CD14-positive monocyte (primary cell): ENCODE results near the gene CLIC1. TPM values are rescaled to one million over a fixed set of nuclear protein-coding genes. Genes with fewer than 3 reads are reported as not detected.

Experiments
- DNase-seq, 3 donors: peaks; one replicate each; pipeline ENCODE4 v3.0.0-alpha.2; 2011 to 2022
- H2AFZ ChIP-seq: 2 replicates; pipeline ENCODE4 v1.6.0; 2012; ENCODE audit warnings: mild to moderate bottlenecking, low read depth, low read length, inconsistent platforms; ENCODE audit not compliant: insufficient read depth, poor library complexity, severe bottlenecking
- H3K27ac ChIP-seq, 2 donors: 1 replicate in 1 of 2; 2 replicates in 1 of 2; pipeline ENCODE4 v1.5.1; 2012 to 2013; ENCODE audit warnings: low read length in 2 of 2, control low read depth in 1 of 2, inconsistent platforms in 1 of 2, low read depth in 1 of 2, mild to moderate bottlenecking in 1 of 2
- H3K27me3 ChIP-seq, 2 donors: one replicate each; pipeline versions ENCODE4 v1.6.0 to v1.6.1; 2011 to 2013; ENCODE audit warnings: low read length in 2 of 2; ENCODE audit not compliant: control insufficient read depth in 2 of 2, insufficient read depth in 2 of 2
- H3K36me3 ChIP-seq, 2 donors: replicated peaks in 1 of 2; 1 replicate in 1 of 2; 2 replicates in 1 of 2; pipeline versions ENCODE4 v1.5.1 to v1.6.1; 2012 to 2013; ENCODE audit warnings: low read length in 2 of 2, control low read depth in 1 of 2, inconsistent platforms in 1 of 2, mild to moderate bottlenecking in 1 of 2; ENCODE audit not compliant: insufficient read depth in 2 of 2, control insufficient read depth in 1 of 2
- H3K4me1 ChIP-seq, 2 donors: 1 replicate in 1 of 2; 2 replicates in 1 of 2; pipeline versions ENCODE4 v1.5.1 to v1.6.1; 2012 to 2013; ENCODE audit warnings: low read length in 2 of 2, control low read depth in 1 of 2, inconsistent platforms in 1 of 2, mild to moderate bottlenecking in 1 of 2, moderate library complexity in 1 of 2; ENCODE audit not compliant: insufficient read depth in 2 of 2, control insufficient read depth in 1 of 2
- H3K4me2 ChIP-seq: replicated peaks from 2 replicates; pipeline ENCODE3; 2012; ENCODE audit warnings: low read length, moderate library complexity, mild to moderate bottlenecking; ENCODE audit not compliant: poor library complexity, severe bottlenecking; ENCODE audit errors: extremely low read depth
- H3K4me3 ChIP-seq, 3 experiments: fragments of 200-600 bp in 1 of 3; sonication (generic) in 1 of 3; replicated peaks in 1 of 3; 1 replicate in 2 of 3; 2 replicates in 1 of 3; pipeline ENCODE4 v1.5.1; 2011 to 2013; ENCODE audit warnings: low read length in 3 of 3, mild to moderate bottlenecking in 3 of 3, control low read depth in 2 of 3, low read depth in 2 of 3, inconsistent platforms in 1 of 3, moderate library complexity in 1 of 3
- H3K79me2 ChIP-seq: 2 replicates; pipeline ENCODE4 v1.6.0; 2012; ENCODE audit warnings: mild to moderate bottlenecking, control low read depth, inconsistent platforms, low read length, moderate library complexity; ENCODE audit not compliant: insufficient read depth
- H3K9ac ChIP-seq: 2 replicates; pipeline ENCODE4 v1.6.0; 2017; ENCODE audit warnings: low read length, mild to moderate bottlenecking; ENCODE audit not compliant: insufficient read depth, poor library complexity, severe bottlenecking
- H3K9me3 ChIP-seq, 2 donors: replicated peaks in 1 of 2; 1 replicate in 1 of 2; 2 replicates in 1 of 2; pipeline versions ENCODE4 v1.5.1 to v1.6.1; 2012 to 2013; ENCODE audit warnings: low read length in 2 of 2, control low read depth in 1 of 2; ENCODE audit not compliant: control insufficient read depth in 1 of 2, insufficient read depth in 1 of 2
- H4K20me1 ChIP-seq: 2 replicates; pipeline ENCODE4 v1.6.0; 2012; ENCODE audit warnings: mild to moderate bottlenecking, low read length, control low read depth, moderate library complexity; ENCODE audit not compliant: insufficient read depth
- H3K27ac Mint-ChIP-seq, 7 donors: one replicate each; pipeline ENCODE4 v1.8.0; 2020; ENCODE audit warnings: mild to moderate bottlenecking in 7 of 7, mixed read lengths in 7 of 7, moderate library complexity in 6 of 7, inconsistent platforms in 2 of 7
- H3K27me3 Mint-ChIP-seq, 3 donors: one replicate each; pipeline ENCODE4 v1.8.0; 2021 to 2022; ENCODE audit warnings: low read depth in 3 of 3, mild to moderate bottlenecking in 3 of 3, mixed read lengths in 3 of 3, moderate library complexity in 3 of 3, inconsistent platforms in 1 of 3
- H3K36me3 Mint-ChIP-seq, 2 donors: one replicate each; pipeline ENCODE4 v1.8.0; 2020; ENCODE audit warnings: mixed read lengths in 2 of 2, inconsistent platforms in 1 of 2, mild to moderate bottlenecking in 1 of 2
- H3K4me1 Mint-ChIP-seq: one replicate; pipeline ENCODE4 v1.8.0; 2020; ENCODE audit warnings: mild to moderate bottlenecking, mixed read lengths
- H3K4me3 Mint-ChIP-seq, 2 donors: one replicate each; pipeline ENCODE4 v1.8.0; 2020; ENCODE audit warnings: mild to moderate bottlenecking in 2 of 2, mixed read lengths in 2 of 2, moderate library complexity in 1 of 2
- H3K9me3 Mint-ChIP-seq, 7 donors: one replicate each; pipeline ENCODE4 v1.8.0; 2020 to 2022; ENCODE audit warnings: mixed read lengths in 7 of 7, mild to moderate bottlenecking in 6 of 7, moderate library complexity in 6 of 7, inconsistent platforms in 2 of 7
- CTCF ChIP-seq: fragments of 200-600 bp; IDR thresholded peaks from one replicate; pipeline ENCODE4 v1.8.0; 2022; ENCODE audit warnings: antibody characterized with exemption, mild to moderate bottlenecking
- WGBS: methylation state at CpG from one replicate; pipeline ENCODE4 v1.1.5; 2013; ENCODE audit warnings: missing lambda C conversion rate; ENCODE audit not compliant: insufficient coverage; 5-methylcytosine and 5-hydroxymethylcytosine counted together
- intact Hi-C, 2 donors: fragments of 100-400 bp; cut with micrococcal nuclease; formaldehyde crosslinking; loops; one replicate each; pipeline versions ENCODE4 v1.15.0 to v1.15.1; 2023
- polyA plus RNA-seq, 3 donors: library from polyadenylated mRNA; depleted of rRNA in 1 of 3; unstranded in 2 of 3; stranded (reverse) in 1 of 3; fragments of 300-500 nt in 2 of 3; fragments of >200 nt in 1 of 3; fragmentation: Illumina TruSeq in 2 of 3; gene quantifications; 1 replicate in 2 of 3; 2 replicates in 1 of 3; pipeline ENCODE4 v1.2.3, GENCODE V29; 2012 to 2021

Gene CLIC1
- polyA plus RNA-seq, 3 donors: 676 to 1,304 (median 1,196) TPM

DNA sequence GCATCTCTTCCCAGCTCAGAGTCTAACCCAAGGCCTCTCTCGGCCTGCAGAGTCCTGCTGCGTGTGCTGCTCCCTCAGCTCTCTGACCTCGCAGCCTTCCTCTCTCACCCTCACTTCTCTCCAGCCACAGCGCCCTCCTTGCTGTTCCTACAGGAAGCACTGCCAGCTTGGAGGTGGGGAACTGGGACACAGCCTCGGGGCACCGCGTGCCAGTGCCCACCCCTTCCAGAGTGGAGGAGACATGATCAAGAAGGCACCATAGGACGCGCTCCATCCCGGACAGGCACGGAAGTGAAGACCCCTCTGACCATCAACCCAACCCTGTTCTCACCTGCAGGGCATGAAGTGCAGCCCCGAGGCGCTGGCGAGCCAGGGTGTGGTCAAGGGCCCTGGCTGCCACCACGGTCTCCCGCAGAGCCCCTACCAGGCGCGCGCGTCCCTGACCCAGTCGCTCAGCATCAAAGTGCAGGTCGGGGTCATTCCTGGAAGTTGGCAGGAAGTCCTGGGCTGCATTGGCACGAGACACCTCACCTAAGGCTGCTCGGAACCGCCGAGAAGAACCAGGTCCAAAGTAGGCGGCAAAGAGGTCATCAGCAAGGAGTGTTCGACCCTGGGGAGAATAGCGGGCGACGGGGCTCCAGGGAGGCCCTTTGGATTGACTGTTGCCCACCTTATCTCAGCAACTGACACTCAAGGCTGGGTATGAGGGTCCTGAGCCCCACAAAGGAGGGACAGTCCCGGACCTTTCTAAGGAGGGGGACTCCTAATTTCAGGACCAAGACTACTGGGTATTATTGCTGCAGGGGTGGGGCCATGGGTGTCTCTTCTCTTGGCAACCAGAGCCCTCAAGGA lies 39.5 kb upstream of the CLIC1 start:
- Histone ChIP-seq H3K4me1 (peaks cover 13 to 15% of the 10 kb centered on the region in 2 donors), H4K20me1 (no peaks in the 10 kb centered on the region)
- peaks cover 15% of the 10 kb centered on the region for H3K4me1 Mint-ChIP-seq

GRCh38 chr6:31775184-31775583 lies 38.9 kb upstream of the CLIC1 start:
- DNase-seq: no peak
- no peak for TF ChIP-seq CTCF
- no peaks in the 10 kb centered on the region for H4K20me1 ChIP-seq
- H2AFZ ChIP-seq: no peak overlapping the region
- Mint-ChIP-seq H3K9me3 (no peaks in the 10 kb centered on the region), H3K27me3 (peaks cover 0 to 3% (median 2%) of the 10 kb centered on the region in 3 donors), H3K4me1 (peaks cover 15% of the 10 kb centered on the region), H3K27ac (no peak overlapping the region), H3K36me3 (peaks cover 21 to 28% of the 10 kb centered on the region in 2 donors), H3K4me3 (no peak overlapping the region)
- WGBS: 80% methylated on average over 1 of the region's 4 CpGs
- no peaks in the 10 kb centered on the region for H3K9me3 ChIP-seq
- H3K4me2 ChIP-seq: no peak overlapping the region
- no peak overlapping the region for H3K4me3 ChIP-seq
- H3K79me2 ChIP-seq: no peaks in the 10 kb centered on the region
- no peaks in the 10 kb centered on the region for H3K27me3 ChIP-seq
- H3K27ac ChIP-seq: no peak overlapping the region
- intact Hi-C loops: no loop called here
- peaks cover 23 to 24% of the 10 kb centered on the region in 2 donors for H3K36me3 ChIP-seq
- H3K4me1 ChIP-seq: peaks cover 13 to 15% of the 10 kb centered on the region in 2 donors
- no peak overlapping the region for H3K9ac ChIP-seq

More for the DNA sequence above, 39.5 kb upstream of the CLIC1 start:
- H3K9ac ChIP-seq: no peak overlapping the region
- TF ChIP-seq CTCF: no peak
- no peak overlapping the region for H3K27ac ChIP-seq
- 95% methylated on average over 29 of the region's 32 CpGs for WGBS
- H3K27me3 Mint-ChIP-seq: peaks cover 0 to 3% (median 2%) of the 10 kb centered on the region in 3 donors
- peaks cover 28 to 35% of the 10 kb centered on the region in 2 donors for H3K36me3 Mint-ChIP-seq
- H3K27me3 ChIP-seq: no peaks in the 10 kb centered on the region
- peaks cover 30 to 31% of the 10 kb centered on the region in 2 donors for H3K36me3 ChIP-seq
- no peak overlapping the region for H3K4me2 ChIP-seq
- H3K4me3 Mint-ChIP-seq: no peak overlapping the region
- peak overlapping the region in 4 of 7 donors; percentile 6 to 77 (median 50) for H3K27ac Mint-ChIP-seq
- intact Hi-C loops: no loop called here
- no peaks in the 10 kb centered on the region for H3K79me2 ChIP-seq
- H3K9me3 Mint-ChIP-seq: no peaks in the 10 kb centered on the region
- no peak for DNase-seq
- no peak overlapping the region for H3K4me3 ChIP-seq
- H2AFZ ChIP-seq: no peak overlapping the region
- H3K9me3 ChIP-seq: no peaks in the 10 kb centered on the region
